ENCODE results near the gene EXOC6B.

Gene EXOC6B

DNA sequence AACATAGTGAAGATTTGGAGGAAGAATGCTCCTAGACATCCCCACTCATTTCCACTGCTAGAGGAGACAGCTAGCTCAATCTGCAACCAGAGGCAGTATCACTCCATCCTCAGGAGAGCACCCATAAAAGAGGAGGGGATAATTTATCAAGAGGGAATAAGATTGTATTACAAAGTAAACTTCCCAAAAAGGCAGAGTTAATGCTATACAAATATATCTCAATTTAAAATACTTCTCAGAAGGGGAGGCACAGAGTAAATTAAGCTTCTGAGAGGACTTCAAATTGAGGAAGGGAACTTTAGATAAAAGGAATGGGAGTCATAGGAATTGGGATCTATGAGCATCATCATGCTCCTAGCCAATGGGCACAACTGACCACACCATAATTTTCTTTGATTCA, 29.1 kb downstream of the EXOC6B start:
- in situ Hi-C loops (cut with HindIII; ENCODE audit: low sequenced_read_pairs), result no loop called here

DNA sequence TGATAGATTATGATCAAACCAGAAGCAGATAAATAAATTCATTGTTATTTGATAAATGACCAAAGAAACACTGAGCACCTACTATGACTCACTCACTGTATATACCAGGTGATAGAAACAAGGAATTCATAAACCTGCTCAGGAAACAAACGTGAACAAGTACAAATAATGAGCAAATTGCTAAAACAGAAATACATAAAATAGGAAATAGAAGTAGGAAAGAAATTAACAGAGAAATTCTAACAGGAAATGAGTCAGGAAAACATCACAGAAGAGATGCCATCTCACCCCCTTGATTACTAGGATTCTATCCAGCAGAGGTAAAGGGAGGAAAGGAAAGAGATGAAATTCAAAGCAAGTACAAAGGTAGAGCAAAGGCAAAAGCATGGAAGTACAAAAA, 31.3 kb downstream of the EXOC6B start:
- in situ Hi-C loops (cut with HindIII; ENCODE audit: low sequenced_read_pairs), result no loop called here

DNA sequence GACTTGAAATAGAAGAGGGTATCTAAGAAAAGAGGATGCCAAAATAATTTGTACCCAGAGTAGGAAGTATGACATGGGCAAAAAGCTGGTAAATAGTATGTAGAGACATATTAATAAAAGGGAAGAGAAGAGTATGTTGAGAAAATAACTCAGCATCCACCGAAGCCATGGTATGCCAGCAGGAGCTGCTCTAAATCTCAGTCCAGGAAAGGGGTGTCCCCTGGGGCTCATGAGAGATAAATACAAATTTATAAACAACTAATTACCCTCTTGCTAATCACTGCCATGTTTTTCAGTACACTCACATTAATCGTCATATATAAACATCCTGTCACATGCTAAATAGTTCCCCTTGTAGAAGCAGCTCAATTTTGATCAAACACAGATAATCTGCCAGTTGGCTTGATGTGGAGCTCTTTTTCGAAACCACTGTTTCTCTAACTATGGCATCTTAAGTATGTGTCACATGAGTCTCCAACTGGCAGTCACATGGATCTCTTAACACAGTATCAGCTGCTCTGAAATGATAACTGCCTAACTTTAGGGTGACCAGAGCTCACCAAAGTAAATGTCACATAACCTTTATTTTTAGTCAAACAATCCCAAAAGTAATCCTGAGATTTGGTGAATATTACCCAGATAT, 31.9 kb downstream of the EXOC6B start:
- in situ Hi-C loops (cut with HindIII; ENCODE audit: low sequenced_read_pairs), result no loop called here

DNA sequence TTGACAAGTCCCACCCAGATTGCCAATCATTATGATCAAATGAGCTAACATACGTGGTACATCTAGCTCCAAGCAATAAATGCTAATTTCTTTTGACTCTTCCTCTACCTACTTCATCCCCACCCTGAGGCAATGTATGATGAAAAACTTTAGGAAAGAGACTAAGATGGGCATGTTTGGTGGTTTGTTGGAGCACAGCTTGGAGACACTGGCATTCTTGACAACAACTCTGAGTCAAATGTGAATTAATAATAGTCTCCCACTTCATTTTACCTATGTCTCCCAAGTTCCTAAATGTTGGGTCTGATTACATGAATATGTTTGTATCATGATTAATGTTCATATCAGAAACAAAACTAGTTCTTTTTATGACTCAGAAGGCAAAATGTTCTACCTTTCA, 36.6 kb downstream of the EXOC6B start:
- in situ Hi-C loops (cut with HindIII; ENCODE audit: low sequenced_read_pairs), result no loop called here

DNA sequence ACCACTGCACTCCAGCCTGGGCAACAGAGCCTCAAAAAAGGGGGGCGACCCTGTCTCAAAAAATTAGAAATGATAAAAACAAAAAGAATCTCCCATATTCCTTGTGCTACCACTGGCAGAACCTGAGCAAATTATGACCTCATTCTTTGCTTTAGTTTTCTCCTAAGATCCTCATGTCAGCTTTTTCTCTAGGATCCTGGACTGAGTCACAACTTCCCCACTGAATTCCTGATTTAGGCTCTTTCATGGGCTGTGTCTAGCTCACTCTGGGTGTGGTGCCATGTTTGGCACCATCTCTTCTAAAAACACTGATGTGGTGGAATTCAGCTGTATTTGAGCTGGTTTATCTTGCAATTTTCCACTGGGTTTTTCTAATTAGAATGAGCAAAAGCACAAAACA, 37.1 kb downstream of the EXOC6B start:
- in situ Hi-C loops (cut with HindIII; ENCODE audit: low sequenced_read_pairs), result no loop called here

DNA sequence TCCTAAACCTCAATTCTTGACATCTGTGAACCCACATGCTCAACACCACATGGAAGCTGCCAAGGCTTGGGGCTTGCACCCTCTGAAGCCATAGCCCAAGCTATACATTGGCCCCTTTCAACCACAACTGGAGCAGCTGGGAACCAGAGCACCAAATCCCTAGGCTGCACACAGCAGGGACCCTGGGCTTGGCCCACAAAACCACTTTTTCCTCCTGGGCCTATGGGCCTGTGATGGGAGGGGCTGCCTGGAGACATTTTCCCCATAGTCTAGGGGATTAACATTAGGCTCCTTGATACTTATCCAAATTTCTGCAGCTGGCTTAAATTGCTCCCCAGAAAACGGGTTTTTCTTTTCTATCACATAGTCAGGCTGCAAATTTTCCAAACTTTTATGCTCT, 40.3 kb downstream of the EXOC6B start:
- in situ Hi-C loops (cut with HindIII; ENCODE audit: low sequenced_read_pairs), result no loop called here

DNA sequence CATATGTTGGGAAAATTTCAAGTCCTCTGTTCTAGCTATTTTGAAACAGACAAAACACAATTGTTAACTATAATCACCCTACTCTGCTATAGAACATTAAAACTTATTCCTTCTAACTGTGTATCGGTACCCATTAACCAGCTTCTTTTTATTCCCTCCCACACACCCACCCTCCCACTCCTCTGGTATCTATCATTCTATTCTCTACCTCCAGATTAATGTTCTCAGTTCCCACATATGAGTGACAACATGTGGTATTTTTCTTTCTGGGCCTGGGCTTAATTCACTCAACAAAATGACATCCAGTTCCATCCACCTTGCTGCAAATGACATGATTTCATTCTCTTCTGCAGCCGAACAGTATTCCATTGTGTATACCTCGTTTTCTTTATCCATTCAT, 43.3 kb downstream of the EXOC6B start:
- in situ Hi-C loops (cut with HindIII; ENCODE audit: low sequenced_read_pairs), result no loop called here

DNA sequence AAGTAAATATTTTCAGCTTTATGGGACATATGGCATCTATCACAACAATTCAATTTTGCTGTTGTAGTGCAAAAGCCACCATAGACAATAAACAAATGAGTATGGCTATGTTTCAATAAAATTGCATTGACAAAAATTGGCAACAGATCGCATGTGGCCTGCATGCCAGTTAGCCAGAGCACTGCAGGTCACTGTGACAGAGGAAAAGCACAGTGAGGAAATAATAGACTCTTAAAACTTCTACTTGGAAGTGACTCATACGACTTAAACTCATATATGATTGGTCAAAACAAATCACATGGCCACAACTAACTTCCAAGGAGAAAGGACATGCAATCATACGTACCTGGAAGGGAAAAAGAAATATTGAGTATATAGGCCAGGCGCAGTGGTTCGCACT, 44.4 kb downstream of the EXOC6B start:
- in situ Hi-C loops (cut with HindIII; ENCODE audit: low sequenced_read_pairs), result no loop called here

DNA sequence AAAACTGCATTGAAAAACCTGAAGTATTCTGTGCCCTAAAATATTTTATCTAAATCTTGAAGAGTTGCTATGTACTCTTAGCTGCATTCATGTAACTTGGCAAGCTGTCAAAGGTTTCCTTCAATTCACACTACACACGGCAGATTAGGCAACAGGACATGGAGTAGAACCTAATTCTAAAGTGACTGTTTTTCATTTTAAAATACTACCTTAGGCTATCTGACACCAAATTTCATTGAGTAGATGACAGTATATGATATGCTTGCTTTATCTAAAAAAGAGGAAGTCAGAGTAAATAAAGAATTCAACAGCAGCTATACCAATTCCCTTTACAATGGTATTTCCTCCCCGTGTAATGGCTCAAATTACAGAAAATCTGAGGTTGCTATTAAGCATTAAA, 45.4 kb downstream of the EXOC6B start:
- in situ Hi-C loops (cut with HindIII; ENCODE audit: low sequenced_read_pairs), result no loop called here

DNA sequence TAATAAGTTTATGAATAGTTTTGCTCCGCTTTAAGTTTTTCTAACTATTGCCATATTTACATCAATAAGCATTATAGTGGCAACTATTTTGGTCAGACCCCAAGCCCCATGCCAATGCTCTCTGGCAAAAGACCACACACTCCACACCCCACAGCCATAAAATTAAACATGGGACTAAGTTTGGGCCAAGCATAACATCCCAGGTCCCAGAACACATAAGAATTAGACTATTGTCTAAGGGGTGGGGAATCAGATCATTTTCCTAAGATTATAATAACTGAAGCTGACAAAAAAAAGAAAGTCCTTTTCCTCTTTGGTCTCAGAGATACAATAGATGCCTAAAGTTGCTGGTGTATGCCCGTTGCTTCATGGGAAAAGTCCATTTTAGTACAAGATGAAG, 46.3 kb downstream of the EXOC6B start:
- in situ Hi-C loops (cut with HindIII; ENCODE audit: low sequenced_read_pairs), result no loop called here

DNA sequence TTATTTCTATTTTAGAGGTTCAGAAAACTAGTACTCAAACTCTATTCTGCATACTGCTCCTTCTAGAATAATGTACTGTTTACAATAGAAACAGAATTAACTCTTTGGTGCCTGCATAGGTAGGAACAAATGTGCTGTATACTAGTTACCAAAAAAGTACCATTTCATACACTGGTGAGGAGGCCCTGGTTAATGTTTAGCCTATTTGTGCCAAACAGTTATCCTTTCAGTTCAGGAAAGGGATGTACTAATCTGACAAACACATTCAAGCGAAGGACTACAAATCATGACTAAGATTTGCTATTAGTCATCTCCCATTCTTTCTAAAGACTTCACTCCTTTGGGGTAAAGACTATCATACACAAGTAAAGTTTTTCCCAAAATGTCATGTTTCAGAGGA, 47.4 kb downstream of the EXOC6B start:
- in situ Hi-C loops (cut with HindIII; ENCODE audit: low sequenced_read_pairs), result no loop called here

DNA sequence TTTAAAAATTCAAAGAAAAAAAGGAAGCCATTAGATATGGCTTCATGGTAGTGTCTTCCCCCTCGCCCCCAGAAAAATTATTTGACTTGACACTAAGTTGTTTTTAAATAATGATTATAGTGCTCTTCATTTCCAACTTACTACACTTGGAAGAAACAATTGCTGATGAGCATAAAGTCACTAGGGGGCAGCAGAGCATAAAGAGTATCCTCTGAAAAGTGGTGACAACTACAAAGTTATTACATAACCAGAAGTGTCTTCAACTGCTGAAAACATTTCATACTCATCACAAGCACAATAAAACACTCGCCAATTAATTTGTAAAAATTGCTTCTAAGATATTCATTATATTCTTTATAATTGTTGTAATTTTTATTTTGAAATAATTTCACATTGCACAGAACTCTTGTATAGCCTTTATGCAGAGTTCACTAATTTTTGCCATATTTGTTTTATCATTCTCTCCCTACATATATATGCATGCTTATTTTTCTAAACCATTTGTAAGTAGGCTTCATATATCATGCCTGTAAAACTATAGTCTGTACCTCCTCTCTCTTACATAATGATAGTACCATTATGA, 54.9 kb downstream of the EXOC6B start:
- in situ Hi-C loops (cut with HindIII; ENCODE audit: low sequenced_read_pairs), result no loop called here

DNA sequence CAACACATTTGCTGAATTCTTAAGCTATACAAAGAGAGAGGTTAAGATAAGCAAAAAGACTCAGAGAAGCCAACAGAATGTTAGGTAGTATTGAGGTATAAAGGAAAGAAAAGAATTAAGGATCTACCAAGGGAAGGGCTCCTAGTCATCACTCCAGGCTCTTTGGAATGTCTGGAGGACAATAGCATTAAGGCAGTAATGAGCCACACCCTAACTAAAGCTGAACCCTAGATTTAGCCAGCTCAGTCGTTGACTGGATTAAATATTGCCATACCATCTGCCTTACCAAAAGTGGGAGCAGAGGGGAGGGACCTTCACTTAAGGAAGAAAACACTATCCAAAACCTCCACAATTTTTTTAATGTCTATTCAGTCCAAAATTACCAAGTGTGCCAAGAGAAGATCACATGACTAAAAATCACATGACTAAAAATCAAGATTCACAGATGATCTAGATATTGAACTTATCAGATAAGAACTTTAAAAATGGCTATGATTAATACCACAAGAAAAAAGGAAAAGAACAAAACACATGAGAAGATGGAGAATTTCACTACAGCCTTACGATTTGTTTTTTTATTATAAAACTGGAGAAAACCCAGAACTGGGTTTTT, 59.7 kb downstream of the EXOC6B start:
- in situ Hi-C loops (cut with HindIII; ENCODE audit: low sequenced_read_pairs), result no loop called here

DNA sequence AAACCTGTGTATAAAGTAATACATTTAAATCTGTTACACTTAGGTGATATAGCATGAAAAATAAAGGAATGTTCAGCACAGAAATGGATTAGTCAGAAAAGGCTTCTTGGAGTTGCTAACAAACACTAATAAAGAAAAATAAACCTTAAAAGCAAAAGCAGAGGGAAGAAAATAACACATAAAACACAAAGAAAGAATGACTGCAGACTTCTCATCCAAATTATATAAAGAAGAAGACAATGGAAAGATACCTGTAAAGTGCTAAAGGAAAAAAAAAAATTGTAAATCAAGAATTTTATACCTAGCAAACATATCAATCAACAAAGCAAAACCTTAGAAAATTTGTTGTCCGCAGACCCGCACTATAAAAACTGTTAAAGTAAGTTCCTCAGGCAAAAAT, 63.6 kb downstream of the EXOC6B start:
- in situ Hi-C loops (cut with HindIII; ENCODE audit: low sequenced_read_pairs), result no loop called here

DNA sequence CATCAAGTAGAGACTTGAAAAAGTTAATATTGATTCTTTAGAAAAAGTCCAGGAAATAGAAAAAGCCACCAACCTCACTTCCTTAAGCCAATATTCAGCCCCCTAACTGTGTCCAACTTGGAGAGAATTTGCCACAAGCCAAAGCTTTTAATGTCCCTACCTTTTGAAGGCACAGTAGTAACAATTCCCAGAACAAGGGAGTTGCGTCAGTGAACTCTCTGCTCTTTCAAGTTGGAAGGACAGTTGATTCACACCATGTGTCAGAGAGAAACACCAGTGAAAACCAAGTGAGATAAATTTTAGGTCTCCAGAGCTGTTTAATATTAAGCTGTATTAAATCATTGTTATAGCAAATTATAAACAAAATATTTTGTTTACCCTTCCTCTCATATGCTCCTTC, 66.1 kb downstream of the EXOC6B start:
- in situ Hi-C loops (cut with HindIII; ENCODE audit: low sequenced_read_pairs), result no loop called here

DNA sequence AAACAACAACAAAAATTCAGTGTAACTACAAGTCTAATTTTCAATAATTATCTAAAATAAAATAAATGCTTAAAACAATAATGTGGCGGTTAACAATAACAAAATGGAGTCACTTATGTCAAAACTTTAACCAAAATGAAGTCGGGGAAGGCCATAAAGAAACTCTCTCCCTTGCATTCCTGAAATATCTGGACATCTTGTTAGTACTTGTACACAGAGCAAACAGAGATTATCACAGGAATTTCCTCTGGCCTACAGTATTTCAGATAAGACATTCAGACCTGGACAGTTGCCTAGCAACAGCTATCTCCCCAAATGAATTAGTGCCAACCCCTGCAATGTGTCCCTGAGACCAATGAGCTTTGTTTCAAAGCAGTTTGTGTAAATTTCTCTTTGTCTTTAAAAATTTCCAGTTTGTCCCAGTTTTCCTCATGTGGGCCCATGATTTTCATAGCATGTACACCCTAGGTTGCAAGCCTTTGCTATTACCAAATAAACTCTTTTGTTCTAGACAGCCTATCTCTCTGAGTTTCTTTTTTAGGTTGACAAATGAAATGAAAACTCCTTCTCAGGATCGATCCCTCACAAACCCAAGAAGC, 68.6 kb downstream of the EXOC6B start:
- in situ Hi-C loops (cut with HindIII; ENCODE audit: low sequenced_read_pairs), result no loop called here

DNA sequence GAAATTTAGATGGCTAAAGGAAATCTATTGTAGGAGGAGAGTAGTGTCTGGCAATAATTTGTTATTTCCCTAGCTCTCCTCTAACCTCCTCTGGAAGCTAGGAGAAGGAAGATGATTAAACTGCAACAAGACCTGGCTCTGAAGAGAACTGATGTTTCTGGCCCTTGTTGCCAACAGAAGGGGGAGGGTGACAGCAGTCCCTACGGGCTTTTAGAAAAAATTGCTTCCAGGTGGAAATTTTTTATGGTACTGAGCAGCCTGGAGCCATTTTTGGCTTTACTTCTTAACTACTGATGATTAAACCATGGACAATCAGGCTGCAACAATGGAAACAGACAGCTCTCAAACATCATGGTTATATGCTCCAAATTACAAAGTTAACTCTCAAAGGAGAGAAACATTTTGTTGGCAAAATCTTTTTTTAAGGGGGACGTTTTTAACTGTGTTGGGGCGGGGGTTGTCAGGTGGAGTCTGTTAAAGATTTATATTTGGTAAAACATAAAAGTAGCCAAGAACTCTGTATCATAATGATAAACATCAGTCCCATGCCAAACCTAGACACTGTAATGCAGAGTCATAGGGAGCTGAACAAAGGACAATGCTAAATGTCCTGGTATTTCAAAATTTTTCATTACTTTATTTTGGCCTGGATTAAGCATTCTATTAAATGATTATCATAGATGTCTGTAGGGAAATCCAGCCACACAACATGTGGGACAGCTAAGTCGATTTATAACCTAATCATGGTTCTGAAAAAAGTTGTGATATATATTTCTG, 70.0 kb downstream of the EXOC6B start:
- in situ Hi-C loops (cut with HindIII; ENCODE audit: low sequenced_read_pairs), result no loop called here

DNA sequence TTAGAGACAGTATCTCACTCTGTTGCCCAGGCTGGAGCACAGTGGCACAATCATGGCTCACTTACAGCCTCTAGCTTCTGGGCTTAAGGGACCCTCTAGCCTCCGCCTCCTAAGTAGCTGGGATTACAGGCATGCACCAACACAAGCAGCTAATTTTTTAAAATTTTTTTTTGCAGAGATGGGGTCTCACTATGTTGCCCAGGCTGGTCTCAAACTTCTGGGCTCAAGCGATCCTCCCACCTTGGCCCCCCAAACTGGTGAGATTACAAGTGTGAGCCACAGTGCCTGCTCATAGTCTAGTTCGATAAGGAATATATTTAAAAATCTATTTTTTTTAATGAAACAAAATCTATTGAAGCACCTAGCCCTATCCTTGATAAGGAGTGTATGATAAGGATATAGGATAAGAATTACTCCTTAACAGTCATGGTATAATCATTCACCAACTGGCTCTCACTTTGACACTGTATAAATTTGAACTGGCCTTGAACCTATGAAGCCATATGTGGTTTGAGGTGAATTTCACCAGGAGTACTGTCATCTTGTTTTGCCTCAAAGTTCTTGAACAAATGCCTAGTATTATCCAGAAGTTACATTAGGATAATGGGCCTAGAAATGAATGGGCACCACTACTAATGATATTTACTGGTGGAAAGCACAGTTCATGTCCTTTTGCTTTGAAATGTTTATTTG, 71.1 kb downstream of the EXOC6B start:
- in situ Hi-C loops (cut with HindIII; ENCODE audit: low sequenced_read_pairs), result no loop called here

DNA sequence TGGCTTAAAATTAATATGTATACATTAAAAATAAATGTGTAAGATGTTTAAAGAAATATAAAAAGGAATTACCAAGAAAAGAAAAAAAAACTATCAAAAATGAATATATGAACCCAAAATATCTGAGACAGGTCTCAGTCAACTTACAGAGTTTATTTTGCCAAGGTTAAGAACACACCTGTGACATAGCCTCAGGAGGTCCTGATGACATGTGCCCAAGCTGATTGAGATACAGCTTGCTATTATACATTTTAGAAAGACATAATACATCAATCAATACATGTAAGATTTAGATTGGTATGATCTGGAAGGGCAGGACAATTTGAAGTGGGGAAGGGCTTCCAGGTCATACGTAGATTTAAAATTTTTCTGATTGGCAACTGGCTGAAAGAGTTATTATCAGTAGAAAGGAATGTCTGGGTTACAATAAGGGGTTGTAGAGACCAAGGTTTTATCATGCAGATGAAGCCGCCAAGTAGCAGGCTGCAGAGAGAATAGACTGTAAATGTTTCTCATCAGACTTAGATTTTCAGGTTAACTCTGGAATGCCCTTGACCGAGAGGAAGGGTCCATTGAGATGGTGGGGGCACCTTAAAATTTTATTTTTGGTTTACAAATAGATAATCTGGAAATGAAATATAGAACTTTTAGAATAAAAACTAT, 74.7 kb downstream of the EXOC6B start:
- in situ Hi-C loops (cut with HindIII; ENCODE audit: low sequenced_read_pairs), result no loop called here

DNA sequence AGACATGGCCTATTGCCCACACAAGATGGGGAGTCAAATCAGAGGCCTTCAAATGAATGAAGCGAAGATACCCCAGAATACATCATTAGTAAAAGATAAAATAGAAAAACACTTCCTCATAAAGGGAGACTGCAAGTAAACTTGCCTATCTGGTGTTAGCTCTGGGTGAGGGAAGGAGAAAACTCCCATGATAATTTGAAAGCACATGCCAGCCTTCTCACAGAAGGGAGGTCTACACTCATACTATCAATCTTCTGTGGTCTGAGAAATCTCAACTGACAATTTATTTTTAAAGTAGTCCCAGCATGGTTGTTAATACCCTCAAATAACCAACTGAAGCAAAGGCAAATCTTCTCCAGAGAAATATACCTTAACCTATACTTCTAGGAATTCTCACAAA, 75.4 kb downstream of the EXOC6B start:
- in situ Hi-C loops (cut with HindIII; ENCODE audit: low sequenced_read_pairs), result no loop called here

Measured in DLD1 (cell line).